ENCODE data around the gene BTBD8. TPM values are rescaled to one million over a fixed set of nuclear protein-coding genes. Genes with fewer than 3 reads are reported as not detected.

Gene BTBD8
- total RNA-seq, 1 donor from 2014 or later: 3.9 TPM

GRCh38 chr1:92191726-92192125, 111.6 kb downstream of the BTBD8 start:
- no peak for DNase-seq (ENCODE audit: low read depth)

- no peak for DNase-seq (ENCODE audit: low read depth)
Measured at GRCh38 chr1:92192246-92192645, 112.1 kb downstream of the BTBD8 start.

GRCh38 chr1:92194511-92194910, 114.4 kb downstream of the BTBD8 start:
- peak; percentile 33 for DNase-seq (ENCODE audit: low read depth)

- DNase-seq (ENCODE audit: low read depth): no peak
Measured at GRCh38 chr1:92201973-92202372, 121.8 kb downstream of the BTBD8 start.

- DNase-seq (ENCODE audit: low read depth): no peak
Measured at GRCh38 chr1:92203105-92203504, 123.0 kb downstream of the BTBD8 start.

GRCh38 chr1:92210701-92211100, 130.6 kb downstream of the BTBD8 start:
- no peak for DNase-seq (ENCODE audit: low read depth)

GRCh38 chr1:92211166-92211565, 131.0 kb downstream of the BTBD8 start:
- DNase-seq (ENCODE audit: low read depth): peak; percentile 27

- DNase-seq (ENCODE audit: low read depth): no peak
Measured at GRCh38 chr1:92217721-92218120, 137.6 kb downstream of the BTBD8 start, which contains the start of gene C1orf146. Gene C1orf146, plus strand, starts transcription at chr1:92217915. Its CDS starts 13,506 bp downstream, at chr1:92231421.

GRCh38 chr1:92218559-92218958, 138.4 kb downstream of the BTBD8 start:
- DNase-seq (ENCODE audit: low read depth): no peak

- DNase-seq (ENCODE audit: low read depth): no peak
Measured at GRCh38 chr1:92219028-92219427, 138.9 kb downstream of the BTBD8 start.

- peak; percentile 46 for DNase-seq (ENCODE audit: low read depth)
Measured at GRCh38 chr1:92228401-92228800, 148.3 kb downstream of the BTBD8 start.

- DNase-seq (ENCODE audit: low read depth): no peak
Measured at GRCh38 chr1:92230736-92231135, 150.6 kb downstream of the BTBD8 start.

Other genes starting within 250 kb of the BTBD8 start
- 2.5 and 2.7 TPM in 2 replicates for gene TGFBR3, start 194.2 kb upstream of the BTBD8 start, total RNA-seq
- gene BRDT, start 130.9 kb upstream of the BTBD8 start, total RNA-seq: not detected in 2 replicates
- gene EPHX4, start 50.4 kb upstream of the BTBD8 start, total RNA-seq: not detected in 2 replicates
- not detected in 2 replicates for gene SETSIP, start 4.9 kb upstream of the BTBD8 start, total RNA-seq
- gene C1orf146, start 137.6 kb downstream of the BTBD8 start, total RNA-seq: not detected in 2 replicates
- gene GLMN, start 218.6 kb downstream of the BTBD8 start, total RNA-seq: 13.0 and 14.5 TPM in 2 replicates
- 15.2 and 16.4 TPM in 2 replicates for gene RPAP2, start 218.7 kb downstream of the BTBD8 start, total RNA-seq